MCF 10A (cell line): ENCODE measurements around the gene CPN2. TPM values are rescaled to one million over a fixed set of nuclear protein-coding genes. Genes with fewer than 3 reads are reported as not detected.

Experiments
- BruUV-seq: library from RNA; stranded (reverse); fragments of 400-500 nt; replicated peaks from 2 replicates; lab custom pipeline; 2021; lab: Mats Ljungman, UMichigan
- CTCF ChIA-PET: fragments of 300-600 bp; sonication (Branson Sonifier 250); formaldehyde crosslinking; extraction: SDS; loops from one replicate; lab custom pipeline; 2021; ENCODE audit warnings: antibody characterized with exemption, inconsistent platforms; lab: Yijun Ruan, JAX
- POLR2A ChIA-PET: fragments of 300-600, 350-650 bp; sonication (Branson Sonifier 250); formaldehyde crosslinking; extraction: SDS; loops from one replicate; lab custom pipeline; 2020; ENCODE audit warnings: antibody characterized with exemption, inconsistent platforms; lab: Yijun Ruan, JAX
- DNase-seq: peaks from one replicate; pipeline ENCODE4 v3.0.0-alpha.2; 2018; ENCODE audit not compliant: unreplicated experiment
- H3K27ac Mint-ChIP-seq: one replicate; pipeline ENCODE4 v1.8.0; 2022; ENCODE audit warnings: mild to moderate bottlenecking, low read depth, mixed read lengths; ENCODE audit not compliant: unreplicated experiment
- H3K27me3 Mint-ChIP-seq: one replicate; pipeline ENCODE4 v1.8.0; 2022; ENCODE audit warnings: mixed read lengths; ENCODE audit not compliant: insufficient read depth, unreplicated experiment
- H3K36me3 Mint-ChIP-seq: one replicate; pipeline ENCODE4 v1.8.0; 2022; ENCODE audit warnings: mild to moderate bottlenecking, moderate library complexity, mixed read lengths; ENCODE audit not compliant: insufficient read depth, unreplicated experiment
- H3K4me1 Mint-ChIP-seq: one replicate; pipeline ENCODE4 v1.8.0; 2022; ENCODE audit warnings: mixed read lengths; ENCODE audit not compliant: insufficient read depth, unreplicated experiment
- H3K4me3 Mint-ChIP-seq: one replicate; pipeline ENCODE4 v1.8.0; 2022; ENCODE audit warnings: mild to moderate bottlenecking, moderate library complexity, mixed read lengths; ENCODE audit not compliant: unreplicated experiment
- H3K9me3 Mint-ChIP-seq: one replicate; pipeline ENCODE4 v1.8.0; 2022; ENCODE audit warnings: mixed read lengths; ENCODE audit not compliant: unreplicated experiment
- intact Hi-C: fragments of 100-400 bp; cut with micrococcal nuclease; formaldehyde crosslinking; loops from 2 replicates; pipeline ENCODE4 v1.14.1; 2022
- total RNA-seq: library from RNA; stranded (reverse); gene quantifications from 2 replicates; pipeline ENCODE4 v1.2.3, GENCODE V29; 2022
- TF ChIP-seq, protein P1 (sequence below): fragments of 200-600 bp; IDR thresholded peaks from one replicate; pipeline ENCODE4 v1.8.0; 2022; ENCODE audit warnings: antibody characterized with exemption, mild to moderate bottlenecking; ENCODE audit not compliant: unreplicated experiment

The CPN2 gene
- total RNA-seq, 1 experiment from 2014 or later: not detected

DNA sequence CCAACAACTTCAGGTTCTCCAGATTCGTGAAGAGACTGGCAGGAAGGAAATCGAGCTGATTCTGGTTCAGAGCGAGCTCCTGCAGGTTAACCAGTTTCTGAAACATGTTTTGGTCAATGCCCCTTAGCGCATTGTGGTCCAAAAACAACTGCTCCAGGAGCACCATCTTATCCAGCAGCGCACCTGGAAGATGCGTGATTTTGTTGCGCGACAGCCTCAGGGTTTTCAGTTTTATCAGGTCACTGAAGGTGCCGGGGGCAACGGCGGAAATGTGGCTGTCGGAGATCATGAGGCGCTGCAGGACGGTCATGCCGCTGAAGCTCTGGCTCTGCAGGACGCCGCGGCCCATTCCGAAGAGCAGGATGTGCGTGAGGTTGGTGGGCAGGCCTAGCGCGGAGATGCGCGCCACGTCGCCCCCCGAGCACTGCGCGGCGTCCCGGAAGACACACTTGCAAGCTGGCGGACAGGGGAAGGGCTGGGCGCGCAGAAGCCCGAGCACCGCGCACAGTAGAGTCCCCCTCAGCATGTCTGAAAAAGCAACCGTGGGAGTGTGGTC, 46.7 kb upstream of the CPN2 start:
- no peak overlapping the region for H3K4me3 Mint-ChIP-seq
- H3K4me1 Mint-ChIP-seq: no peaks in the 10 kb centered on the region
- CTCF ChIA-PET: interaction anchor here (1.0 to 3.3 kb wide), 3 partner anchors 9 to 75 kb away, joined by 3 to 16 read pairs (median 5); no protein-coding TSS in a partner anchor
- BruUV-seq: no TSS peak
- no peaks in the 10 kb centered on the region for H3K9me3 Mint-ChIP-seq
- no peaks in the 10 kb centered on the region for H3K27me3 Mint-ChIP-seq
- H3K27ac Mint-ChIP-seq: no peak overlapping the region
- DNase-seq: no peak
- intact Hi-C loops: no loop called here
- TF ChIP-seq, protein P1, sequence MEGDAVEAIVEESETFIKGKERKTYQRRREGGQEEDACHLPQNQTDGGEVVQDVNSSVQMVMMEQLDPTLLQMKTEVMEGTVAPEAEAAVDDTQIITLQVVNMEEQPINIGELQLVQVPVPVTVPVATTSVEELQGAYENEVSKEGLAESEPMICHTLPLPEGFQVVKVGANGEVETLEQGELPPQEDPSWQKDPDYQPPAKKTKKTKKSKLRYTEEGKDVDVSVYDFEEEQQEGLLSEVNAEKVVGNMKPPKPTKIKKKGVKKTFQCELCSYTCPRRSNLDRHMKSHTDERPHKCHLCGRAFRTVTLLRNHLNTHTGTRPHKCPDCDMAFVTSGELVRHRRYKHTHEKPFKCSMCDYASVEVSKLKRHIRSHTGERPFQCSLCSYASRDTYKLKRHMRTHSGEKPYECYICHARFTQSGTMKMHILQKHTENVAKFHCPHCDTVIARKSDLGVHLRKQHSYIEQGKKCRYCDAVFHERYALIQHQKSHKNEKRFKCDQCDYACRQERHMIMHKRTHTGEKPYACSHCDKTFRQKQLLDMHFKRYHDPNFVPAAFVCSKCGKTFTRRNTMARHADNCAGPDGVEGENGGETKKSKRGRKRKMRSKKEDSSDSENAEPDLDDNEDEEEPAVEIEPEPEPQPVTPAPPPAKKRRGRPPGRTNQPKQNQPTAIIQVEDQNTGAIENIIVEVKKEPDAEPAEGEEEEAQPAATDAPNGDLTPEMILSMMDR: no peak
- peaks cover 6% of the 10 kb centered on the region for H3K36me3 Mint-ChIP-seq
- POLR2A ChIA-PET: no interaction called here

DNA sequence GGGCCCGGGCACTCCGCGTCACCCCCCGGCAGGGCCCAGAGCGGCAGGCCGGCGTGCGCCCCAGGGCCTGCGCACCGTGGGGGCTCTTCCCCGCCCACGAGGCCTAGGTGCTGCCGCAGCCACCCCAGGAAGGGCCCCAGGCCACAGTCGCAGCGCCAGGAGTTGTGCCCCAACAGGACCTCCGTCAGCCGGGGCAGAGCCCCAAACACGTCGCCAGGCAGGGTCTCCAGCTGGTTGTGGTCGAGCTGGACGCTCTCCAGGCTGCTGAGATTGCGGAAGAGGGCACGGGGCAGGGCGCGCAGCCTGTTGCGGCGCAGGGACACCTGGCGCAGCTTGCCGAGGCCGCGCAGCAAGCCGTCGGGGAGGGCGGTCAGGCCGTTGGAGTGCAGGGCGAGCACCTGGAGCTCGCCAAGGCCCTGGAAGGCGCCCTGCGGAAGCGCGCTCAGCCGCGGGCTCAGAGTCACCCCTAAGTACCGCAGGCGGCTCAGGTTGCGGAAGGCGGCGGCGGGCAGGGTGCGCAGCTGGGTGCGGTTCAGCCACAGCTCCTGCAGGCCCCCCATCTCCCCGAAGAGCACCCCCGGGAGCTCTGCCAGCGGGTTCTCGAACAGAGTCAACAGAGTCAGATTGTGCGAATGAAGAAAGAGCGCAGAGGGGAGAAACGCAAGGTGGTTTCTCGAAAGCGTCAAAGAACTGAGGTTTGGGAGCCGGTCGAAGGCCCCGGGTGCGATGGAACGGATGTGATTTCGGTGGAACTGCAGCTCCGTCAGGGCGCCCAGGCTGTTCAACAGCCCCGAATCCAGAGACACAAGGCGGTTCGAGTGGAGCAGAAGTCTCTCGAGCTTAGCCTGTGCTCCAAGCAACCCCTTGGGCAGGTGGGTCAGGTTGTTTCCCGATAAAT, 46.0 kb upstream of the CPN2 start:
- Mint-ChIP-seq H3K4me1 (no peaks in the 10 kb centered on the region), H3K27ac (no peak overlapping the region), H3K4me3 (no peak overlapping the region), H3K27me3 (no peaks in the 10 kb centered on the region), H3K9me3 (no peaks in the 10 kb centered on the region), H3K36me3 (peaks cover 6% of the 10 kb centered on the region)
- TF ChIP-seq, protein P1: no peak
- DNase-seq: no peak
- BruUV-seq: no TSS peak
- intact Hi-C loops: no loop called here
- ChIA-PET CTCF (interaction anchor here (1.0 to 3.3 kb wide), 4 partner anchors 9 to 74 kb away, joined by 3 to 16 read pairs (median 4); no protein-coding TSS in a partner anchor), POLR2A (interaction anchor here (1.0 to 1.2 kb wide), 2 partner anchors 10 to 256 kb away, joined by 3 read pairs; no protein-coding TSS in a partner anchor)

DNA sequence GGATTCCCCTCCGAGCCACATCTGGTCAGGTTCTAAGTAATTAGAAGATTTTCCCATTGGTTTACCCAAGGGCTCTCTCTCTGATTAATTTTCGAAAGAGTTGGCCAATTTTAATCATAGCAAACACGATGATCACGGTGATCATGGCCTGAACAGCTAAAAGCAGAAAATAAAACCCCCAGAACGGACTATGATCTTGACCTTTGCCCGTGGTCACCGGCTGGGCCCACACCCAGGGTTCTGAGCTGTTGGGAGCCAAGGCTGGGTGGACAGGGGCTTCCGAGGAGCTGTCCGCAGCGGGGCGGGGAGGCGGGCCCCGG, 45.4 kb upstream of the CPN2 start:
- intact Hi-C loops: no loop called here
- no peaks in the 10 kb centered on the region for H3K4me1 Mint-ChIP-seq
- ChIA-PET CTCF (interaction anchor here (0.6 to 3.3 kb wide), 3 partner anchors 10 to 1335 kb away, joined by 3 to 16 read pairs (median 6); no protein-coding TSS in a partner anchor), POLR2A (interaction anchor here (1.0 to 1.2 kb wide), 2 partner anchors 11 to 255 kb away, joined by 3 read pairs; no protein-coding TSS in a partner anchor)
- H3K4me3 Mint-ChIP-seq: no peak overlapping the region
- H3K36me3 Mint-ChIP-seq: peaks cover 6% of the 10 kb centered on the region
- H3K27ac Mint-ChIP-seq: no peak overlapping the region
- no TSS peak for BruUV-seq
- DNase-seq: no peak
- TF ChIP-seq, protein P1: no peak
- peaks cover 1% of the 10 kb centered on the region for H3K27me3 Mint-ChIP-seq
- H3K9me3 Mint-ChIP-seq: peaks cover 2% of the 10 kb centered on the region
